Suprapubic skin (tissue), 4 donors: ENCODE measurements around the gene GPR157. TPM values are rescaled to one million over a fixed set of nuclear protein-coding genes. Genes with fewer than 3 reads are reported as not detected.

Source experiments
- DNase-seq, 2 donors: peaks; one replicate each; pipeline ENCODE4 v3.0.0-alpha.2; 2019; ENCODE audit warnings: low spot score in 2 of 2
- H3K27ac ChIP-seq: fragments of 200-600 bp; sonication (generic); one replicate; pipeline ENCODE4 v1.5.1; 2019
- H3K27me3 ChIP-seq: fragments of 200-600 bp; sonication (generic); one replicate; pipeline ENCODE4 v1.5.1; 2019
- H3K36me3 ChIP-seq: fragments of 200-600 bp; sonication (generic); one replicate; pipeline ENCODE4 v1.5.1; 2019
- H3K4me1 ChIP-seq: fragments of 200-600 bp; sonication (generic); one replicate; pipeline ENCODE4 v1.5.1; 2019
- H3K4me3 ChIP-seq: fragments of 200-600 bp; sonication (generic); one replicate; pipeline ENCODE4 v1.5.1; 2019; ENCODE audit warnings: mild to moderate bottlenecking
- H3K9me3 ChIP-seq: fragments of 200-600 bp; sonication (generic); one replicate; pipeline ENCODE4 v1.5.1; 2019
- EP300 ChIP-seq: sonication (generic); formaldehyde crosslinking; IDR thresholded peaks from one replicate; pipeline ENCODE4 v1.6.1; 2017; ENCODE audit warnings: antibody characterized with exemption
- POLR2A ChIP-seq, 2 donors: fragments of 450-650 bp; IDR thresholded peaks; one replicate each; pipeline ENCODE4 v1.6.1; 2017; ENCODE audit warnings: antibody characterized with exemption in 2 of 2, mild to moderate bottlenecking in 2 of 2, moderate library complexity in 2 of 2
- POLR2AphosphoS5 ChIP-seq, 3 donors: sonication (generic); formaldehyde crosslinking; IDR thresholded peaks; one replicate each; pipeline ENCODE4 v1.6.1; 2017; ENCODE audit warnings: antibody characterized with exemption in 3 of 3
- WGBS: methylation state at CpG from one replicate; pipeline ENCODE4 v1.1.5; 2018; 5-methylcytosine and 5-hydroxymethylcytosine counted together
- total RNA-seq, 4 donors: library from RNA; depleted of rRNA; stranded (reverse); fragments of >200 nt; gene quantifications; one replicate each; pipeline ENCODE4 v1.1.0, GENCODE V29; 2016
- TF ChIP-seq, protein P1 (sequence below), 2 donors: fragments of 200-600 bp in 1 of 2; fragments of 450-650 bp in 1 of 2; sonication (generic) in 1 of 2; IDR thresholded peaks; one replicate each; pipeline ENCODE4 v1.5.1; 2016 to 2019; ENCODE audit warnings: antibody characterized with exemption in 2 of 2, mild to moderate bottlenecking in 1 of 2, moderate library complexity in 1 of 2

Gene GPR157
- total RNA-seq, 4 donors from 2014 or later = 38.9 to 62.8 (median 44.2) TPM

DNA sequence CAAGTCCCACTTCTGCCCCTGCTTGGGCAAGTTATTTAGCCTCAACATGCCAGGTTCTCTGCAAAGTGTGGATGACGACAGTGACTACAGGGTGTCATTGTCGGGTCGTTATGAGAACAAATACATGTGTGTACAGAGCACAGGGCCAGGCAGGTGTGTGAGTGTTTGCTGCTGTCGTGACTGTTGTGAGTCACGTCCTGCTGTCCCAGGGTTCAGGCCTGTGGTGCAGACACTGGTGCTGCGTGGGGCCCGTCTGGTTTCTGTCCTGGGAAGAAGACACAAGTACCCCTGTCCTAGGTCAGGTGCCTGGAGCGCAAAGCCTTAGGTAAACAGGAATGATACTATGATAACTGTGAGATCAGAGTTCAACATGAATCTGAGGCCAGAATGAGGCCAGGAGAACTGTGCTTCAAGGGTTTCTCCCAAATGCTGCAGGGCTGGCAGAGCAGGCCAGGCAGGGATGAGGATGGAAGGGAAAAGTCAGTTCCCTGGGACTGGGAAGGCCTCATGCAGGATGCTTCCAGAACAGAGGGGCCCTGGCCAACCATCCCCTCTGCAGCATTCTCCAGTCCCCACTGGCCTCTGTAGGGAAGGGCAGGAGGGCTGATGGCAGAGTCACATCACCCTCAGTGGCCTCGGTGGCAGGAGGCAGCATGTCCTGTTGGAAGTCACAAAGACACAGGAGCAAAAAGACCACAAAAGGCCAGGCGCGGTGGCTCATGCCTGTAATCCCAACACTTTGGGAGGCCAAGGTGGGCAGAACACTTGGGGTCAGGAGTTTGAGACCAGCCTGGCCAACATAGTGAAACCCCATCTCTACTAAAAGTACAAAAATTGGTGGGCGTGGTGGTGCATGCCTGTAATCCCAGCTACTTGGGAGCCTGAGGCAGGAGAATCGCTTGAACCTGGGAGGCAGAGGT, 15.7 kb downstream of the GPR157 start:
- Histone ChIP-seq H3K4me1 (peaks cover 23% of the 10 kb centered on the region), H3K36me3 (peaks cover 10% of the 10 kb centered on the region), H3K4me3 (no peak overlapping the region), H3K27ac (no peak overlapping the region), H3K27me3 (no peaks in the 10 kb centered on the region), H3K9me3 (no peaks in the 10 kb centered on the region)
- WGBS = 87% methylated on average over 13 of the region's 13 CpGs
- no peak for DNase-seq
- TF ChIP-seq EP300 (no peak), POLR2AphosphoS5 (IDR thresholded peaks at IDR 0.05) (no peak), POLR2A (IDR thresholded peaks at IDR 0.05) (no peak)
- TF ChIP-seq, protein P1, sequence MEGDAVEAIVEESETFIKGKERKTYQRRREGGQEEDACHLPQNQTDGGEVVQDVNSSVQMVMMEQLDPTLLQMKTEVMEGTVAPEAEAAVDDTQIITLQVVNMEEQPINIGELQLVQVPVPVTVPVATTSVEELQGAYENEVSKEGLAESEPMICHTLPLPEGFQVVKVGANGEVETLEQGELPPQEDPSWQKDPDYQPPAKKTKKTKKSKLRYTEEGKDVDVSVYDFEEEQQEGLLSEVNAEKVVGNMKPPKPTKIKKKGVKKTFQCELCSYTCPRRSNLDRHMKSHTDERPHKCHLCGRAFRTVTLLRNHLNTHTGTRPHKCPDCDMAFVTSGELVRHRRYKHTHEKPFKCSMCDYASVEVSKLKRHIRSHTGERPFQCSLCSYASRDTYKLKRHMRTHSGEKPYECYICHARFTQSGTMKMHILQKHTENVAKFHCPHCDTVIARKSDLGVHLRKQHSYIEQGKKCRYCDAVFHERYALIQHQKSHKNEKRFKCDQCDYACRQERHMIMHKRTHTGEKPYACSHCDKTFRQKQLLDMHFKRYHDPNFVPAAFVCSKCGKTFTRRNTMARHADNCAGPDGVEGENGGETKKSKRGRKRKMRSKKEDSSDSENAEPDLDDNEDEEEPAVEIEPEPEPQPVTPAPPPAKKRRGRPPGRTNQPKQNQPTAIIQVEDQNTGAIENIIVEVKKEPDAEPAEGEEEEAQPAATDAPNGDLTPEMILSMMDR (IDR thresholded peaks at IDR 0.05) = no peak

DNA sequence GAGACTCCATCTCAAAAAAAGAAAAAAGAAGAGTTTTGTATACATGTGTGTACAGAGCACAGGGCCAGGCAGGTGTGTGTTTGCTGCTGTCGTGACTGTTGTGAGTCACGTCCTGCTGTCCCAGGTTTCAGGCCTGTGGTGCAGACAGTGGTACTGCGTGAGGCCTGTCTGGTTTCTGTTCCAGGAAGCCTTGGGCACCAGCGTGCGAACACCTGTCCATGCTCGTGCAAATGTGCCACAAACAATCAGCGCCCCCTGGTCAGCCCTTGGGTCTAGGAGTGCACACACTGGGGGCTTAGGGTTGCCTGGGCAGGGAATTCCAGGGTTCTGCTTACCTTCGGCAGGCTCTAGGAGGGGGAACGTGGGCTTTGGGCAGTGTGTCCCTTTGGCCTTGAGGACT, 16.9 kb downstream of the GPR157 start:
- no peak overlapping the region for H3K4me3 ChIP-seq
- WGBS = 93% methylated on average over 8 of the region's 9 CpGs
- H3K27ac ChIP-seq = no peak overlapping the region
- peaks cover 19% of the 10 kb centered on the region for H3K36me3 ChIP-seq
- H3K27me3 ChIP-seq = no peaks in the 10 kb centered on the region
- H3K9me3 ChIP-seq = no peaks in the 10 kb centered on the region
- TF ChIP-seq EP300 (no peak), POLR2AphosphoS5 (IDR thresholded peaks at IDR 0.05) (no peak), POLR2A (IDR thresholded peaks at IDR 0.05) (no peak)
- TF ChIP-seq, protein P1 (IDR thresholded peaks at IDR 0.05) = no peak
- no peak for DNase-seq
- H3K4me1 ChIP-seq = peaks cover 23% of the 10 kb centered on the region

DNA sequence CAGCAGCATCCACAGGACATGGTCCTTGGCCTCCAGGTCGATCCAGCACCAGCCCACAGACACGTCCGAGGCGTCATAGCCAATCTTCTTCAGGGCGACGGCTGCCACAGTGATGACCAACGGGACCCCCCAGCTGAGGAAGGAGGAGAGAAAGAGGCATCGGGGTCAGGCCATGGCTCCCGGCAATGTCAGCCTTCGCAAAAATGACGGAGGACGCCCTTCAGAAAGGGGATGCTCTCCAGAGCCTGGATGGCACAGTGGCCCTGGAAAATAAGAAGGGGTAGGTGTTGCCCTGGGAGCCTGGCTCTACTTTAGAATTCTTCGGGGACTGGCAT, 17.6 kb downstream of the GPR157 start:
- DNase-seq = no peak
- H3K27ac ChIP-seq = no peak overlapping the region
- H3K36me3 ChIP-seq = peaks cover 19% of the 10 kb centered on the region
- TF ChIP-seq POLR2AphosphoS5 (IDR thresholded peaks at IDR 0.05) = no peak
- TF ChIP-seq, protein P1 (IDR thresholded peaks at IDR 0.05) = no peak
- no peak for TF ChIP-seq EP300
- TF ChIP-seq POLR2A (IDR thresholded peaks at IDR 0.05) = no peak
- H3K27me3 ChIP-seq = no peaks in the 10 kb centered on the region
- 97% methylated on average over 5 of the region's 13 CpGs for WGBS
- H3K4me3 ChIP-seq = no peak overlapping the region
- no peaks in the 10 kb centered on the region for H3K9me3 ChIP-seq
- peaks cover 23% of the 10 kb centered on the region for H3K4me1 ChIP-seq

DNA sequence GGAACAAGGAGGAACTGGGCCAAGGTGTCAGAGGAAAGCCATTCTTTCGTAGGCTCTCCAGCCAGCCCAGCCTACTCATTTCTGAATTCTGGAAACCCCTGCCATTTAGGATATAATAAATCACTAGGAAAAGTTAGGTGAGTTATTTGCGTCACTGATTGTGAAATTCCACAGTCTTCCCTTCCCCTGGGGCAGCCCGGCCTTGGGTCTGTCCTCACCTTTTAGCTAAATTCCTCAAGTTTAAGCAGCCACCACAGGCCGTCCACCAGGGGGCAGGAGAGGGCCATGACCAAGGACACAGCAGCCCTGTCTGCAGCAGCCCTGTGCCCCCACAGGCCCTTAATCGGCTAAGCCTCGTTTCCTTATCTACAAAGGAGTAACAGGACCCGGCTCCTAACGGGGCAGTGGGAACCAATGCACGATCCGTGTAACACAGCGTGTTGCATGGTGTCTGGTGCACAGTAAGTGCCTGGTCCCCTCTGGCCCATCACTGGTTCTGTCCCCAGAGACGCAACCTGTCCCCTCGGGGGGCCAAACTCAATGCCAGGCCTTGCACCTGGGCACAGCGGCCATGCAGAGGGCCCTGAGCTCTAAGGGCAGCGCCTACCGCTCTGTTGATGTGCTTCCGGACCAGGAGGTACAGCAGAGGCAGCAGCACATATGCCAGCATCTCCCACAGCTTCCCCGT, 18.1 kb downstream of the GPR157 start:
- Histone ChIP-seq H3K36me3 (peaks cover 20% of the 10 kb centered on the region), H3K9me3 (no peaks in the 10 kb centered on the region), H3K27ac (no peak overlapping the region), H3K4me3 (no peak overlapping the region), H3K4me1 (peaks cover 23% of the 10 kb centered on the region), H3K27me3 (no peaks in the 10 kb centered on the region)
- DNase-seq = peak; percentile 89 to 93
- 44% methylated on average over 6 of the region's 18 CpGs for WGBS
- TF ChIP-seq, protein P1 (IDR thresholded peaks at IDR 0.05) = peak; percentile 87 to 92
- no peak for TF ChIP-seq EP300

DNA sequence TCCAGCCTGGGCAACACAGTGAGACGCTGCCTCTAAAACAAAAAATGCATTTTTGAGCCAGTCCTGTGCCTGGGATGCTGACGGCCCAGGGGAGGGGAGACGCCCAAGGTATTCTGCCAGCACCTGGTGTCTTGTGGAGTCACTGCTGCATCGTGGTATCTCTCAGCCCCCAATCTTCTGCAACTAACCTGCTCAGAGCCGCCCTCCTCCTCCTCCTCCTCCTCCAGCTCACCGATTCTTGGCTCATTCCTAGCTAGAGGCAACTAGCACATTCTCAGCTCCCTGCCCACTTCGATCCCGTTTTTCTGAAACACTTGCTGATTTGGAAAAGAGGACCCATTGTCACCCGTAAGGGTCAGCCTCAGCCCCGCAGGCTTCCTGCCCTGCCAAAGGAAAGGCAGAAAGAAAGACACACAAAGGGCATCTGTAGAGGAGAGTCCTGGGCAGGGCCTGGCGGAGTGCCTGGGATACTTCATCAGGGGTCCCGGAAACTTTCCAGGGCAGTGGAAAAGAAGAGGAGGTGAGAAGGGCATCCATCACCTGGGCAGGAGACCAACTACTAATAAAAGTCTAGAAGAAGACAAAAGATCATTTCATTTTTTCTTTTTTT, 20.7 kb downstream of the GPR157 start:
- no peak for DNase-seq
- Histone ChIP-seq H3K27ac (no peak overlapping the region), H3K9me3 (no peaks in the 10 kb centered on the region), H3K27me3 (no peaks in the 10 kb centered on the region), H3K4me3 (no peak overlapping the region), H3K4me1 (peaks cover 6% of the 10 kb centered on the region), H3K36me3 (peaks cover 39% of the 10 kb centered on the region)
- WGBS = 85% methylated on average over 12 of the region's 12 CpGs
- TF ChIP-seq POLR2AphosphoS5 (IDR thresholded peaks at IDR 0.05) = no peak
- no peak for TF ChIP-seq POLR2A (IDR thresholded peaks at IDR 0.05)
- TF ChIP-seq, protein P1 (IDR thresholded peaks at IDR 0.05) = no peak
- TF ChIP-seq EP300 = no peak
